Vagina (tissue), 2 donors: Measurements from ENCODE around the gene ALB. TPM values are rescaled to one million over a fixed set of nuclear protein-coding genes. Genes with fewer than 3 reads are reported as not detected.
"Not testable (repeated sequence)": the region's sequence is repeated elsewhere in the genome, so short reads cannot be mapped to it uniquely, and the experiment has no call there.

Experiments used
- DNase-seq, 2 donors: peaks; one replicate each; pipeline ENCODE4 v3.0.0-alpha.2; 2017; ENCODE audit errors: extremely low spot score in 2 of 2
- H3K27ac ChIP-seq: fragments of 200-600 bp; sonication (generic); one replicate; pipeline ENCODE4 v1.5.1; 2019
- H3K27me3 ChIP-seq: fragments of 200-600 bp; sonication (generic); one replicate; pipeline ENCODE4 v1.5.1; 2019
- H3K36me3 ChIP-seq, 2 donors: fragments of 200-600 bp; sonication (generic); one replicate each; pipeline ENCODE4 v1.5.1; 2017 to 2019
- H3K4me1 ChIP-seq: fragments of 200-600 bp; sonication (generic); one replicate; pipeline ENCODE4 v1.5.1; 2019
- H3K4me3 ChIP-seq, 2 donors: fragments of 200-600 bp; sonication (generic); 1 replicate in 1 of 2; 2 replicates in 1 of 2; pipeline ENCODE4 v1.5.1; 2016 to 2019
- H3K9me3 ChIP-seq: fragments of 200-600 bp; sonication (generic); one replicate; pipeline ENCODE4 v1.5.1; 2019
- POLR2A ChIP-seq, 2 donors: fragments of 450-650 bp; IDR thresholded peaks; one replicate each; pipeline ENCODE4 v1.6.1; 2017; ENCODE audit warnings: antibody characterized with exemption in 2 of 2, mild to moderate bottlenecking in 2 of 2, moderate library complexity in 2 of 2
- POLR2AphosphoS5 ChIP-seq, 2 donors: sonication (generic); formaldehyde crosslinking; IDR thresholded peaks; one replicate each; pipeline ENCODE4 v1.9.0; 2017; ENCODE audit warnings: antibody characterized with exemption in 2 of 2, mild to moderate bottlenecking in 2 of 2, low read depth in 1 of 2; ENCODE audit not compliant: insufficient read depth in 1 of 2
- intact Hi-C: fragments of 100-400 bp; cut with DNase I; formaldehyde crosslinking; loops from one replicate; pipeline ENCODE4 v1.15.1; 2023
- total RNA-seq: library from RNA; depleted of rRNA; stranded (reverse); fragments of >200 nt; gene quantifications from one replicate; pipeline ENCODE4 v1.2.3, GENCODE V29; 2016
- TF ChIP-seq, protein P1 (sequence below), 3 experiments: fragments of 450-650 bp in 2 of 3; fragments of 200-600 bp in 1 of 3; sonication (generic) in 1 of 3; IDR thresholded peaks; one replicate each; pipeline ENCODE4 v1.5.1; 2017 to 2019; ENCODE audit warnings: antibody characterized with exemption in 3 of 3, mild to moderate bottlenecking in 2 of 3, moderate library complexity in 2 of 3

Gene ALB
- total RNA-seq, 1 donor from 2014 or later = not detected

DNA sequence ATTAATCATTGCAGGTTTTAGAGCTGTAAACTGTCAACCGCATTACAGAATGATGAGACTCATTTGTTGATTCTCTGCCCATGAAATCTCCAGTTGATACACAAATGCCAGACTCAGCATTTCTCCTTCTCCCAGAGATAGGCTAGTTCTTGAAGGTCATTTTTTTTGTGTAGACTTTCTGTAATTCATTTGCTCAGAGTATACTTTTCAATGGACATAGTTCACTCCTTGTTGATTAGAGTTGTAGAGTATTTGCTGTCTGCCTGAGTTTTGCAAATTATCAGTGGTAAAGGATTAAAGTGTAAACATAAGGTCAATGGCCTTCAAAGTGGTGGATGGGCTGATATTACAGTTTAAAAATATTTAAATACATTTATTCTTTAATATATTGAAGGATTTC, 15.2 kb upstream of the ALB start:
- no peak overlapping the region for H3K27ac ChIP-seq
- no peak for DNase-seq
- intact Hi-C loops = no loop called here
- TF ChIP-seq POLR2A (IDR thresholded peaks at IDR 0.05) = no peak
- TF ChIP-seq POLR2AphosphoS5 (IDR thresholded peaks at IDR 0.05; ENCODE audit: insufficient read depth in 1 of 2, low read depth in 1 of 2) = no peak
- TF ChIP-seq, protein P1, sequence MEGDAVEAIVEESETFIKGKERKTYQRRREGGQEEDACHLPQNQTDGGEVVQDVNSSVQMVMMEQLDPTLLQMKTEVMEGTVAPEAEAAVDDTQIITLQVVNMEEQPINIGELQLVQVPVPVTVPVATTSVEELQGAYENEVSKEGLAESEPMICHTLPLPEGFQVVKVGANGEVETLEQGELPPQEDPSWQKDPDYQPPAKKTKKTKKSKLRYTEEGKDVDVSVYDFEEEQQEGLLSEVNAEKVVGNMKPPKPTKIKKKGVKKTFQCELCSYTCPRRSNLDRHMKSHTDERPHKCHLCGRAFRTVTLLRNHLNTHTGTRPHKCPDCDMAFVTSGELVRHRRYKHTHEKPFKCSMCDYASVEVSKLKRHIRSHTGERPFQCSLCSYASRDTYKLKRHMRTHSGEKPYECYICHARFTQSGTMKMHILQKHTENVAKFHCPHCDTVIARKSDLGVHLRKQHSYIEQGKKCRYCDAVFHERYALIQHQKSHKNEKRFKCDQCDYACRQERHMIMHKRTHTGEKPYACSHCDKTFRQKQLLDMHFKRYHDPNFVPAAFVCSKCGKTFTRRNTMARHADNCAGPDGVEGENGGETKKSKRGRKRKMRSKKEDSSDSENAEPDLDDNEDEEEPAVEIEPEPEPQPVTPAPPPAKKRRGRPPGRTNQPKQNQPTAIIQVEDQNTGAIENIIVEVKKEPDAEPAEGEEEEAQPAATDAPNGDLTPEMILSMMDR (IDR thresholded peaks at IDR 0.05) = no peak
- H3K4me3 ChIP-seq = no peak overlapping the region
- H3K36me3 ChIP-seq = no peaks in the 10 kb centered on the region
- H3K9me3 ChIP-seq = no peaks in the 10 kb centered on the region
- H3K27me3 ChIP-seq = no peaks in the 10 kb centered on the region
- H3K4me1 ChIP-seq = no peaks in the 10 kb centered on the region

DNA sequence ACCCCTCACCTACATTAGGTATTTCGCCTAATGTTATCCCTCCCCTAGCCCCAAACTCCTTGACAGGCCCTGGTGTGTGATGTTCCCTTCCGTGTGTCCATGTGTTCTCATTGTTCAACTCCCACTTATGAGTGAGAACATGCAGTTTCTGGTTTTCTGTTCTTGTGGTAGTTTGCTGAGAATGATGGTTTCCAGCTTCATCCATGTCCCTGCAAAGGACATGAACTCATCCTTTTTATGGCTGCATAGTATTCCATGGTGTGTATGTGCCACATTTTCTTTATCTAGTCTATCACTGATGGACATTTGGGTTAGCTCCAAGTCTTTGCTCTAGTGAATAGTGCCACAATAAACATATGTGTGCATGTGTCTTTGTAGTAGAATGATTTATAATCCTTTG, 14.4 kb upstream of the ALB start:
- H3K9me3 ChIP-seq, intact Hi-C loops, H3K27me3 ChIP-seq, H3K27ac ChIP-seq, H3K36me3 ChIP-seq, H3K4me3 ChIP-seq, DNase-seq, H3K4me1 ChIP-seq: not testable (repeated sequence)

DNA sequence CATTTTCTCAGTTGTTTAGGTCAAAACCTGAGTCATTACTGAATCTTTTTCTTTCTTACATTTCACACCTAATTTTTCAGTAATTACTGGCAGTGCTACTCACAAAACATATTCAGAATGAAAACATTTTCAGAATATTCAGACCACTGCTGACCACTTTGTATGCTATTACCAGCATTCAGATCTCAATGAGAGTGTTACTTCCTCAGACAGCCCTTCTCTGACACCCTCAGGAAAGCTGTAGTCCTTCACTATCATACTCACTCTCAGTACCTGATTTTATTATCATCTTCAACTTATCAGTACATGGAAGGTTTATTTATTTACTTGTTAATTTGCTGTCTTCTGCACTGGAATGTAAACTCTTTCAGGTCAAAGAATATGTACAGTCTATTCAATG, 12.3 kb upstream of the ALB start:
- DNase-seq = no peak
- no peak overlapping the region for H3K27ac ChIP-seq
- no peaks in the 10 kb centered on the region for H3K4me1 ChIP-seq
- no peak overlapping the region for H3K4me3 ChIP-seq
- no peaks in the 10 kb centered on the region for H3K36me3 ChIP-seq
- TF ChIP-seq POLR2AphosphoS5 (IDR thresholded peaks at IDR 0.05; ENCODE audit: insufficient read depth in 1 of 2, low read depth in 1 of 2) (no peak), POLR2A (IDR thresholded peaks at IDR 0.05) (no peak)
- TF ChIP-seq, protein P1 (IDR thresholded peaks at IDR 0.05) = no peak
- H3K27me3 ChIP-seq = no peaks in the 10 kb centered on the region
- no peaks in the 10 kb centered on the region for H3K9me3 ChIP-seq
- intact Hi-C loops = no loop called here

DNA sequence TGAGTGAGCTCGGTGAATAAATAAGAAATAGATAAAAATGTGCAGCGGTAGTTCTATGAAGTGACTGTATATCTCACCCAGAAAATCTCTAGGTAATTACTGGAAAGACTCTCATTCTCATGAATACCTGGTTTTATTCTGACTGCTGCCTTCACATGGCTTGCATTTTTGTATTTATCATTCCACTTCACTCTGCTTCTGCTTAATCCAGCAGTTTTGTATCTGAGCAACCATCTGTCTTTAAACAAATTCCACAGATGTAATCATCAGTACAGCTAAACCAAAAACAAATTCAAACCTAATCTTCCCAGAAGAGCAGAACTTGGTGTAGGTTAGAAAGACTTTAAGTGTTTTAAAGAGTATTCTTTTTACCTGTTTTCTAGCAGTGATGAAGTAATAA, 11.2 kb upstream of the ALB start:
- no peak overlapping the region for H3K27ac ChIP-seq
- TF ChIP-seq POLR2A (IDR thresholded peaks at IDR 0.05) (no peak), POLR2AphosphoS5 (IDR thresholded peaks at IDR 0.05; ENCODE audit: insufficient read depth in 1 of 2, low read depth in 1 of 2) (no peak)
- TF ChIP-seq, protein P1 (IDR thresholded peaks at IDR 0.05) = no peak
- no peak overlapping the region for H3K4me3 ChIP-seq
- intact Hi-C loops = no loop called here
- H3K36me3 ChIP-seq = no peaks in the 10 kb centered on the region
- H3K27me3 ChIP-seq = no peaks in the 10 kb centered on the region
- DNase-seq = no peak
- no peaks in the 10 kb centered on the region for H3K4me1 ChIP-seq
- no peaks in the 10 kb centered on the region for H3K9me3 ChIP-seq

DNA sequence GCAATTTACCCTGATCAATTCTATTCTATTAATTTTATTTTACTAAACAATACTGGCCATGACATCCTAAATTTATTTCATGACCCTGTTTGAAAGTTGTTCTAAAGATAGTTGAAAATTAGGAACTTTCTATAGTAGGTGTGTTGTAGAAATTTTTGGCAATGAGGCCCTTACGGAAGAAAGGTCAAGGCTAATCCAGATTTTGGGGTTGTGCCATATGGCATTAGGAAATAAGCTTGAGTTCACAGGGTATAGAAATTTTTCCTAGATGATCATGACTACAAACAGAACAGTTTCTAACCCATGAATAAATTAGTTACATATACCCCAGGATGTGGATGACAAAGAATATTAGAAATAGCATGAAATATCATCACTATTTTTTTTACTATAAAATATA, 7.8 kb upstream of the ALB start:
- no peak overlapping the region for H3K4me3 ChIP-seq
- no peaks in the 10 kb centered on the region for H3K27me3 ChIP-seq
- H3K27ac ChIP-seq = no peak overlapping the region
- no peaks in the 10 kb centered on the region for H3K9me3 ChIP-seq
- TF ChIP-seq POLR2A (IDR thresholded peaks at IDR 0.05) = no peak
- no peaks in the 10 kb centered on the region for H3K36me3 ChIP-seq
- DNase-seq = no peak
- intact Hi-C loops = no loop called here
- no peaks in the 10 kb centered on the region for H3K4me1 ChIP-seq

DNA sequence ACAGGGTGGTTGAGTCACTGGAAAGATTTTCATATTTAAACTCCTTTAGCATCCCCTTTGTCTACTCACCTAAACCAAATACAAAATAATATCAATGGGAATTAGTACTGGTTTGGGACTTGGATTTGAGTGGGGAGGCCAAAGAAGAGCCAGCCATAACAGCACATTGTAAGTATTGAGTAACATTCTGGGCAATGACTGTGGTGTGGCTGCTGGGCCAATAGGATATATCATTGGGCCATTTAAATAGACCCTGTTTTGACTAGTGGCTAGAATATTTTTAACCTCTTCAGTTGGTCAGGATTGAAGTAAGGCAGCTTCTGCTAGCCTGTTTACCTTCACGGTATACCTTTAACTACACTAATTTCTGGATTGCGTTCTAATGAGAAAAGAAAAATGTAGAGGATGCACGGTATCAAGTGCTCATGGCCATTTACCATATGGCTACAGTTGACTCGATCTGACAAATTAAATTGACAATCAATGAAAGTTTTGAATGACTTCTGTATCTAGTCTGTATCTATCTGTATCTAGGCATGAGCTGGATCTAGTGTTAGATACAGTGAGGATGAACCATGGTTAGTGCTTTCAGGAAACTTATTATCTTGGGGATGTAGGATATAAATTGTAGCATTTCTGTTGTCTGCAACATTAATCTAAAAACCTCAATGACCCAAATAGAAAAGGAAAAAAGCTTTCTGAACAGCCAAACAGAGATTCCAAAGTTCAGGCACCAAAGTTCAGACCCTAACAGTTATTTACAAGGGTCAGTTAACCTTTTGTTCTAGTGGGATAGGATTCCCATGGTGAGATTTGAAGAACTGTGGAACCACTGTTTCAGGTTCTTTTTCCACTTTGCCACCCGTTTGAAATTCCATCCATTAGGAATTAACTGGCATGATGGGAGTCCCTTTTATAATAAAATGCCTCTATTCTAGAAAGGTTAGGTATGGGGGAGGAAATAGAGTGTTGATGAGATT, 6.8 kb upstream of the ALB start:
- H3K36me3 ChIP-seq = no peaks in the 10 kb centered on the region
- no peak for DNase-seq
- H3K27me3 ChIP-seq = no peaks in the 10 kb centered on the region
- H3K9me3 ChIP-seq = no peaks in the 10 kb centered on the region
- intact Hi-C loops = no loop called here
- no peak overlapping the region for H3K4me3 ChIP-seq
- TF ChIP-seq POLR2AphosphoS5 (IDR thresholded peaks at IDR 0.05; ENCODE audit: insufficient read depth in 1 of 2, low read depth in 1 of 2) (no peak), POLR2A (IDR thresholded peaks at IDR 0.05) (no peak)
- TF ChIP-seq, protein P1 (IDR thresholded peaks at IDR 0.05) = no peak
- H3K27ac ChIP-seq = no peak overlapping the region
- H3K4me1 ChIP-seq = no peaks in the 10 kb centered on the region
